ENCODE data around the gene RNGTT.
"Not testable (repeated sequence)": the region's sequence is repeated elsewhere in the genome, so short reads cannot be mapped to it uniquely, and the experiment has no call there.

Gene RNGTT

DNA sequence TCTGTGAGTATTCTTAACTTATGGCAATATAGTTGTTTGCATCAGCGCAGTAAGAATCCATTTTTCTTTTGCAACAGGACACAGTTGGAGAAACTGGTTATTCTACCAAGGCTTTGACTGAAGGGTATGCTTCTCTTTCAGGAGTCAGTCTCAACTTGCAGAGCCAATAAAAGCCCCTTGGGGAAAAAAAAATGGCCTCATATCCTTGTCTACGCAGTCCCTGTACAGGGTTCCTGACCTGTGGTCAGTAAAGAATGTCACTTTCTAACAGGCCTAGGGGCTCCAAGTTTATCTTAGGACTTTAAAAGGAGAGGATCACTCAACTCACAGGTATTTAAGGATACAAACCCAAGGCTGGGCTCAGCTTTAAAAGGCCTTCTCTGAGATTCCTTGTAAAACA, 6.9 kb upstream of the RNGTT start:
- no peak for DNase-seq (ENCODE audit: low read depth, low spot score)

DNA sequence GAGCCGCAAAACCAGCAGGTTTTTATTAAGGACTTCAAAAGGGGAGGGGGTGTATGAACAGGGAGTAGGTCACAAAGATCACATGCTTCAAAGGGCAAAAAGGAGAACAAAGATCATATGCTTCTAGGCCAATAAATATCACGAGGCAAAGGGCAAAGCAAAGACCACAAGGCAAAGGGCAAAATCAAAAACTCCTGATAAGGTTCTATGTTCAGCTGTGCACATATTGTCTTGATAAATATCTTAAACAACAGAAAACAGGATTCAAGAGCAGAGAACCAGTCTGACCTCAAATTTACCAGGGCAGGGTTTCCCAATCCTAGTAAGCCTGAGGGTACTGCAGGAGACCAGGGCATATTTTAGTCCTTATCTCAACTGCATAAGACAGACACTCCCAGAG, 5.8 kb upstream of the RNGTT start:
- not testable (repeated sequence) for DNase-seq (ENCODE audit: low read depth, low spot score)

DNA sequence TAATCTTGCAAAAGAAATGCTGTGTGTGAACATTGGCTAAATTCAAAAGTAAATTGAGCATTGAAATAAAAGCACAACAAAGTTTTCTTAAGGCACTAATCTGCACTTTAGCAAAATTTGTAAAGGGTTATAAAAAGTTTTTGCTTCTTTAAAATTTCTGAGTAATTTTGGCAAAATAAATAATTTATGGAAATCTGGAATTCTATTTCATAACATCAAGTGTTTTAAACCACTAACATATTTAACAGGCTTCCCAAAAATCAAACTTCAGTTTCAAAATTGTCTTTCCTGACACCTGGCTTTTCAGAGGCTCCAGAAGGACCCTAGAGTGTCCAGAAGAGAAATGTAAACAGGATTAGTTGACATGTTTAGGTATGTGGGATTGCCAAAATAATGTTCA, 4.5 kb upstream of the RNGTT start:
- DNase-seq (ENCODE audit: low read depth, low spot score): no peak

DNA sequence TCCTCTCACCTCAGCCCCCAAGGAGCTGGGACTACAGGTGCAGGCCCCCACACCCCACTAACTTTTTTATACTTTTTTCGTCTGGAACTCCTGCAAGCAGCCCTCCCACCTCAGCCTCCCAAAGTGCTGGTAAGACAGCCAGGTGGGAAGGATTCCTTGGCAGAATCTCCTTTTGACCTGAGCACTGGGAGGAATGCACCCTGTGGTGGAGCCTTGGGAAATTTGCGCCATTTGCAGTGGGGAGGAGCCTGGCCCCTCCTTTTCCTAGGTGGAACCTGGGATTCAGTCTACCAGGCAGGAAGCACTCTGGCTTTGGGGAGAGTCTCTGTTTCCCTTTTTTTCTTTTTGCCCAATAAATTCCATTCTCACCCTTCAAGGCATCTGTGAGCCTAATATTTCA, 2.3 kb upstream of the RNGTT start:
- DNase-seq (ENCODE audit: low read depth, low spot score): no peak

DNA sequence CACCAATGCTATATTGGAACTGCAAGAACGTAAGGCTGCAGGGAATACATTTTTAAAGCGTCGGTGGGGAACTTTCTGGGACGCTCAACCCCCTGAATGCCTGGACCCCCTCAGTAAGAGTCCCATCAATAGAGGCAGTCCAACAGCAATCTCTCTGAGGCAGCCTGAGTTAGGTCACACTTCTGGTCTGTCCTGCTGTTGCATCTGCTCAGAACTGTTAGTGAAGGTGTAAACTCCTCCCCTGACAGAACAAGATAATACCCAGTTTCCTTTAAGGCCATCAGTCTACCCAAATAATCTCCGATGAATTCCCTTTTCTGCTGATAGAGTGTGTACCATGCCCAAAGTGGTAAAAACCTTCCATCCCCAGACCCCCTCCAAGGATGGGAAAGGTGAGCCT, 1.1 kb upstream of the RNGTT start:
- no peak for DNase-seq (ENCODE audit: low read depth, low spot score)

DNA sequence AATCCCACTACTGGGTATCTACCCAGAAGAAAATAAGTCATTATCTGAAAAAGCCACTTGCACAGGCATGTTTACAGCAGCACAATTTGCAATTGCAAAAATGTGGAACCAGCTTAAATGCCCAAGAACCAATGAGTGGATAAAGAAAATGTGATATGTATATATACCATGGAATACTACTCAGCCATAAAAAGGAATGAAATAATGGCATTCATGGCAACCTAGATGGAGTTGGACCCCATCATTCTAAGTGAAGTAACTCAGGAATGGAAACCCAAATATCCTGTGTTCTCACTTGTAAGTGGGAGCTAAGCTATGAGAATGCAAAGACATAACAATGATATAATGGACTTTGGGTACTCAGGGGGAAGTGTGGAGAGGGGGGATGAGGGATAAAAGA, 4.6 kb downstream of the RNGTT start:
- DNase-seq (ENCODE audit: low read depth, low spot score): no peak

DNA sequence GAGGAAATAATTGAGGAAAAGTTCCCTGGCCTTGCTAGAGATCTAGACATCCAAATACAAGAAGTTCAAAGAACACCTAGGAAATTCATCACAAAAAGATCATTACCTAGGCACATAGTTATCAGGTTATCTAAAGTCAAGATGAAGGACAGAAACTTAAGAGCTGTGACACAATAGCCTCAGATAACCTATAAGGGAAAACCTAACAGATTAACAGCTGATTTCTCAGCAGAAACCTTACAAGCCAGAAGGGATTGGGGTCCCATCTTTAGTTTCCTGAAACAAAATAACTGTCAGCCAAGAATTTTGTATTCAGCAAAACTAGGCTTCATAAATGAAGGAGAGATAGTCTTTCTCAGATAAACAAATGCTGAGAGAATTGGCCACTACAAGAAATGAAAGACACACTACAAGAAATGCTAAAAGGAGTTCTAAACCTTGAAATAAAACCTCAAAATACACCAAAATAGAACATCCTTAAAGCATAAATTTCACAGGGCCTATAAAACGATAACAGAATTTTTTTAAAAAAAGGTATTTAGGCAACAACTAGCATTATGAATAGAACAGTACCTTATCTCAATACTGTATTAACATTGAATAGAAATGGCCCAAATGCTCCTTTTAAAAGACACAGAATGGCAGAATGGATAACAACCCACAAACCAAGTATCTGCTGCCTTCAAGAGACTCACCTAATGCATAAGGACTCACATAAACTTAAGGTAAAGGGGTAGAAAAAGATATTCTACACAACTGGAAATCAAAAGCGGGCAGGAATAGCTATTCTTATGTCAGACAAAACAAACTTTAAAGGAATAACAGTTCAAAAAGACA, 9.7 kb downstream of the RNGTT start:
- DNase-seq (ENCODE audit: low read depth, low spot score): no peak

DNA sequence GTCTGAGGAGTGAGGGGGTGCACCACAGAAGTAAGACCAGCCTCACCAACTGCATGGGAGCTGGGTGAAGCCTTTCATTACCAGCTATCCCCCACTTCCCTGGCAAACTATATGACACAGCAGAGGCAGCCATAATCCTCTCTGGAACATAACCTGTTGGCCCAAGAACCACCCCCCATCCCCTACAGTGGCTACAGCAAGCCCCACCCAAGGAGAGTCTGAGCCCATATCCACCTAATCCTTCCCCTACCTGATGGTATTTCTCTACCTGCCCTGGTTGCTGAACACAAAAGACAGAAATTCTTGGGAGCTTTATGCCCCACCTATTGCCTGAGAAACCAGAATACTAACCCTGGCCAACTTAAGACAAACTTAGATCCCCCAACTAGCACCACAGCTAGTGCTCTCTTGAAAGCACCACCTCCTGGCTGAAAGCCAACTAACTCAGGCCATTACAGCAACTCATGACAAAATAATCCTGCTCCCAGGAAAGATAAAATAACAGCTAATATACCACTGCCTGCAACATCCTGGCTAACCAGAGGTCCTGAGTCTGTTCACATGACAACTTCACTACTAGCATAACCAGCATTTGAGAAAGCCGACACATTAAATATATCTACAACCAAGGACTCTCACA, 11.2 kb downstream of the RNGTT start:
- no peak for DNase-seq (ENCODE audit: low read depth, low spot score)

DNA sequence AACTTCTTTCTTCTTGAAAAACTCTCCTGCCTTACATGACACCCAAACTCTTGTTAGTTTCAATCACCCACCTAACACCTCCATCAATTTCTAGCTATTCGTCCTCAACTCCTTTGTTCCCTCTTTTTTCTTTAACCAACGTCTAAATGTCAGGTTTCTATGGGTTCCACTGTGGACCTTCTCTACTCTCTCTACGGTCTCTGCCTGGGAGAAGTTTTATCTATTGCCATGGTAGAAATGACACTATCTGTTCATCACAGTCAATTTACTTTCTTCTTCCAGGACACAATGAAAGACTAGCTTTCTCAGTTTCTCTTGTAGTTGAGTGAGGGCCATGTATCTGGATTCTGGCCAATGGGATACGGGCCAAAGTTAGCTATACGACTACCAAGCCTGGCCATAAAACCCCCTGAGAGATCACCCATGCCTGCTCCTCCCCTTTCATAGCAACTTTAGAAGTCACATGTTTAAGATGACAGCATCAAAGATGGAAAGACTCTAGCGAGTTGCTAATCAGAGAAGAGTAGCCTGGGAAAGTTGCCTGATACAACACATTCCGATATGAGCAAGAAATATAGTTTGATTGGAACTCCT, 17.9 kb downstream of the RNGTT start:
- no peak for DNase-seq (ENCODE audit: low read depth, low spot score)

DNA sequence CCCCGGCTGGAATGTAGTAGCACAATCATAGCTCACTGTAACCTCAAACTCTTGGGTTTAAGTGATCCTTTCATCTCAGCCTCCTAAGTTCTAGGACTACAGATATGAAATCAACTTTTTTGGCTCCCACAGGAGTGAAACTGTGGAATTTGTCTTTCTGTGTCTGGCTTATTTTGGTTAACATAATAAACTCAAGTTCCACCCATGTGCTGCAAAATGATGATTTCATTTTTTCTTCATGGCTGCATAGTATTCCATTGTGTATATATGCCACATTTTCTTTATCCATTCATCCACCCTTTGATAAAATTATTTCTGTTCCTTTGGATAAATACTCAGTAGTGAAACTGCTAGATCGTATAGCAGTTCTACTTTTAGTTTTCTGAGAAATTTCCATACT, 29.9 kb downstream of the RNGTT start:
- DNase-seq (ENCODE audit: low read depth, low spot score): no peak

DNA sequence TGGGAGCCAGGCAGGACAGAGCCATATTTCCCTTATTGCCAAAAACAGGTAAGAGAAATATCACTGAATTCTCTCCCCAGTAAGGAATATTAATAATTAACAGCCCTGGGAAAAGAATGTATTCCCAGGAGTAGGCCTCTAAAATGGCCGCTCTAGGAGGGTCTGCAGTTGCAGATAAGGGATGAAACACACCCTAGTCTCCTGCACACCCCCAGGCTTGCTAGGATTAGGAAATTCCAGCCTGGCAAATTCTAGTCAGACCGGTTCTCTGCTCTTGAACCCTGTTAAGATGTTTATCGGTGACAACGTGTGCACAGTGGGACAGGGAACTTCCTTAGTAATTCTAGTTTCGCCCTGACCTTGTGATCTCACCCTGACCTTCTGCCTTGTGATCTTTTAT, 31.4 kb downstream of the RNGTT start:
- not testable (repeated sequence) for DNase-seq (ENCODE audit: low read depth, low spot score)

DNA sequence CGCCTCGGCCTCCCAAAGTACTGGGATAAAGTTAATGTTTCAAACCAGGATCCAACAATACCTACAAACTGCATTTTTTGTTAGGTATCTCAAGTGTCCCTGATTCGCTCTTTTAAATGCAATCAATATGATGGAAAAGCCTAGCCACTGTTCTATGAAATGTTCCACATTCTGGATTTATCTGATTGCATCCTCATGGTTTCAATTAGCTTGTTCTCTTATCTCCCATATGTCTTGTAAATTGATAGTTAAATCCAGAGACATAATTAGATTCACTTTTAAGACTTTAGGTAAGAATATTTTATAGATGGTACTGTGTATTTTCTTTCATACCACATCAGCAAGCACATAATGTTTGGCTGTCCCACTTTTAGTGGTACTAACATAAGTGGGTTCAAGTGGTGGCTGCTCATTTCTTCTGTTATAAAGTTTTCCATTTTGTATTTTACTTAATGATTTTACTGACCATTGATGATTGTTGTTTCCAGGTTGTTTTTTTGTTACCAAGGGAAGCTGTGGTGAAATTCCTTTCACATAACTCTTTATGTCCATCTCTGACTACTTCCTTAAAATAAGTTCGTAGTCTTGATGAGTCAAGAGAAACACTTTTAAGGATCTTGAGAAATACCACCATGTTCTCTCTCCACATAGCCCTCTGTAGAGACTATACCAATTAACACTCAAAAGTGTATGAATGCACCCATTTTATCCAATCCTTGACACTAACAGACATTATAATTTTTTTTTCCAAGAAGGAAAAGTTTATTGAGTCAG, 40.5 kb downstream of the RNGTT start:
- no peak for DNase-seq (ENCODE audit: low read depth, low spot score)

DNA sequence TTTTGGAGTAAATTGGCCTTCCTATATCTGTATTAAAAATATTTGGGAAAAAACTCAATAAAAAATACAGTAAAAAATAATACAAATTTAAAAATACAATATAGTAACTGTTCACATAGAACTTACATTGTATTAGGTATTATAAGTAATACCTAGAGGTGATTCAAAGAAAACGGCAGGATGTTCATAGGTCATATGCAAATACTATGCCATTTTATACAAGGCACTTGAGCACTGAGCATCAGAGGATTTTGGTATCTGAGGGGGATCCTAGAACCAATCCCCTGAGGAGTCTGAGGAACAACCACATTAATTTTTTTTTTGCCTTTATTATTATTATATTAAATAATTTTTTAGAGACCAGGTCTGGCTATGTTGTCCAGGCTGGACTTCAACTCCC, 41.7 kb downstream of the RNGTT start:
- no peak for DNase-seq (ENCODE audit: low read depth, low spot score)

DNA sequence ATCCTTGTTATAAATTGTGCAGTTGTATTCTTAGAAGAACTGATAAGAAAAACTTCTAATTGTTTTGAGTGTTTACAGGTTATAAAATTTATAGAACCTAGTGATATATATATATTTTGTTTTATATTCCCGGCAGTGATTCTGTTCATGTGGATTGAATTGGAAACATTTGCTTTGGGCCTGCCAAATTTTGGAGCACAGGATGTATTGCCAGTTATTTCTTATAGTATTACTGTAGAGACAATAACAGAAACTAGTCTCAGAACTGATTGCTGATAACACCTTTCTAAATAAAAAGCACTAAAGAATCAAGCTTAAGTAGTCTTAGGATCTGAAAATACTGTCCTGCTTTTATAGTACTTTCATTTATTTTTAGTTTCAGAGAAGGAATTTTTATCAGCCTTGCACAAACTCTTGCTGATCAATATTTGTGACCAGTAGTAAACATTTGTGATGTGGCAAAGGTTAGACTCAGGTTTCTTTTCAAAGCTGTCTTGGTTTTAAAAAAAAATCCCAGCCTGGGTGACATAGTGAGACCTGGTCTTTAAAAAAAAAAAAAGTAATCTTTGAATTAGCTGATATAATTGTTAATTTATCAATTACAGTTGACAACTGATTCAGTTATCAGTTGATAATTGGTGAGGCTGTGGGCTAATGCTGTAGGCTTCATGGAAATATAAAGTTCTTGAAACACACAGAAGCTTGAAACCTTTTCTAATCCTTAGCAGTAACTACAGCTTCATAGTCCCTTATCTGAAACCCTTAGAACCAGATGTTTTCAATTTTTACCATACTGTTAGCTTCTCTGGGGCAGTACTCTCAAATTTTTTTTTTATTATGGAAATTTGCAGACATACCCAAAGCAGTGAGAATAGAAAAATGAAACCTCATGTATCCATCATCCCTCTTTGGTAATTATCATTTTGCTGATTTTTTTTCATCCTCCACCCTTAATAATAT, 42.4 kb downstream of the RNGTT start:
- no peak for DNase-seq (ENCODE audit: low read depth, low spot score)

DNA sequence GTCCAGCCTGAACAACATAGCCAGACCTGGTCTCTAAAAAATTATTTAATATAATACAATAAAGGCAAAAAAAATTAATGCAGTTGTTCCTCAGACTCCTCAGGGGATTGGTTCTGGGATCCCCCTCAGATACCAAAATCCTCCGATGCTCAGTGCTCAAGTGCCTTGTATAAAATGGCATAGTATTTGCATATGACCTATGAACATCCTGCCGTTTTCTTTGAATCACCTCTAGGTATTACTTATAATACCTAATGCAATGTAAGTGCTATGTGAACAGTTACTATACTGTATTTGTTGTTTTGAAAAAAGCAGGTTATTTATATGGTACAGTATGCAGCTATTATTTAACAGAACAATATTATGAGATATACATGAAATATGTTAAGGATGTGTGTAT, 43.3 kb downstream of the RNGTT start:
- no peak for DNase-seq (ENCODE audit: low read depth, low spot score)

DNA sequence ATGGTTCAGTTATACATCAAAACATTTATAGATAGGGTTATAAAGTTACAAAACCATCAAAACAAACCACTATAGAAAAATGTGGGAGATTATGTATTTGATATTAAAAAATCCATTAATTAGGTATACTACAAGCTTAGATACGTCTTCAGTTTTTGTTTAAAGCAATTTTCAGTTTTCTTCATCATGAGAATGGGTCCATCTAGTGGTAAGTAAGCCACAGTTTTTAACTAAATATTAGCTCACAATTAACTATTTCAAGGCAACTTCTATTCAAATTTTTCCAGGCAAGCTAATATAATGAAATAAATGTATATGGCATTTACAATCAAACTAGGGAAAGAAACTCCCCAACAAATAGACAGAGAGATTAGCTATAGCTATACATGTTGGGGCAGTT, 44.4 kb downstream of the RNGTT start:
- no peak for DNase-seq (ENCODE audit: low read depth, low spot score)

DNA sequence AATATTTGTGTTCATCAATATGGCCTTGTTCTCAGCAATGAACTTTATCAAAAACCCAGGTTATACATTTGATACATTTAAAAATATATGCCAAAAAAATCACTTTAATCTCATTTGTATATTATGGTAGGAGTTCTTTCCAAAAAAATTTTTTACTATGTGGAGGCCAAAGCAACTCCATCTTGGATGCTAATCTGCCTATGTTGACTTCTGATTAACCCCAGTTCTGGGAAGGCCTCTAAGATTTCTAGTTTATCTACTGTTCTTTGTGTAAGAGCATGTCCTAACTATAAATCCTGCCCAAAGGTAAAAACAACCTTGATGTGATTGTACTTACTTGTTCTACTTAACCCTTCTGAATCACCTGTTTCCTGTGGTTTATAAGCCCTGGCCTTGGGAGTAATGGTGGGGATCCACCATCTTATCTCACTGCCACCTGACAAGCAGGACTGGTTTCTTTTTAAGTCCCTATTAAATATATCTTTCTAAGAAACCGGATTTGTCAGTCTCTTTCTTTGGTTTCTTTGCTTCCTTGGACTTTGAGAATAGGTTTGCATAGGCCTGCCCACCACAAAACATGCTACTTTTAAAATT, 46.7 kb downstream of the RNGTT start:
- DNase-seq (ENCODE audit: low read depth, low spot score): no peak

DNA sequence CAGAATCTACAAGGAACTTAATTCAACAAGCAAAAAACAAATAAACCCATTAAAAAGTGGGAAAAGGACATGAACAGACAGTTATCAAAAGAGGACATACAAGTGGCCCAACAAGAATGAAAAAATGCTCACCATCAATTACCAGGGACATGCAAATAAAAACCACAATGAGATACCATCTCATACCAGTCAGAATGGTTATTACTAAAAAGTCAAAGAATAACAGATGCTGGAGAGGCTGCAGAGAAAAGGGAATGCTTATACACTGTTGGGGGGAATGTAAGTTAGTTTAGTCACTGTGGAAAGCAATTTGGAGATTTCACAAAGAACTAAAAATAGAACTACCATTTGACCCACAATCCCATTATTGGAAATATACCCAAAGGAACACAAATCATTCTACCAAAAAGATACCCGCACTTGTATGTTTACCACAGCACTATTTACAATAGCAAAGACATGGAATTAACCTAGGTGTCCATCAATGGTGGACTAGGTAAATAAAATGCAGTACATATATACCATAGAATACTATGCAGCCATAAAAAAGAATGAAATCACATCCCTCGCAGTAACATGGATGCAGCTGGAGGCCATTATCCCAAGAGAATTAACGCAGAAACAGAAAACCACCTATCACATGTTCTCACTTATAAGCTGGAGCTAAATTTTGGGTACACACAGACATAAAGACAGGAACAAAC, 48.4 kb downstream of the RNGTT start:
- DNase-seq (ENCODE audit: low read depth, low spot score): no peak

DNA sequence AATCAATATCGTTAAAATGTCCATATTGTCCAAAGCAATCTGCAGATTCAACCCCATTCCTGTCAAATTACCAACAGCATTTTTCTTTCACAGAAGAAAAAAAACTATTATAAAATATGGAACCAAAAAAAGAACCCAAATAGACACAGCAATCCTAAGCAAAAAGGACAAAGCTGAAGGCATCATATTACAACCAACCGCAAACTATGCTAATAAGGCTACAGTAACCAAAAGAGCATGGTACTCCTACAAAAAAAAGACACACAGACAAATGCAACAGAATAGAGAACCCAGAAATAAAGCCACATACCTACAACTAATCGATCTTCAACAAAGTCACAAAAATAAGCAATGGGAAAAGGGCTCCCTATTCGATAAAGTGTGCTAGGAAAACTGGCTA, 49.2 kb downstream of the RNGTT start:
- DNase-seq (ENCODE audit: low read depth, low spot score): no peak

DNA sequence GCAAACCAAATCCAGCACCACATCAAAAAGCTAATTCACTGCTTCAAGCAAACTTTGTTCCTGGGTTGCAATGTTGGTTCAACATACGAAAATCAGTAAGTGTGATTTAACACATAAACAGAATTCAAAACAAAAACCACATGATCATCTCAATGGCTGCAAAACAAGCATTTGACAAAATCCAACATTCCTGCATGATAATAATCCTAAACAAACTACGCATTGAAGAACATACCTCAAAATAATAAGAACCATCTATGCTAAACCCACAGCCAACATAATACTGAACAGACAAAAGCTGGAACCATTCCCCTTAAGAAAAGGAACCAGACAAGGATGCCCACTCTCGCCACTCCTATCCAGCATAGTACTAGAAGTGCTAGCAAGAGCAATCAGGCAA, 49.9 kb downstream of the RNGTT start:
- DNase-seq (ENCODE audit: low read depth, low spot score): no peak
